ENCODE results near the gene ERC1.

Gene ERC1

DNA sequence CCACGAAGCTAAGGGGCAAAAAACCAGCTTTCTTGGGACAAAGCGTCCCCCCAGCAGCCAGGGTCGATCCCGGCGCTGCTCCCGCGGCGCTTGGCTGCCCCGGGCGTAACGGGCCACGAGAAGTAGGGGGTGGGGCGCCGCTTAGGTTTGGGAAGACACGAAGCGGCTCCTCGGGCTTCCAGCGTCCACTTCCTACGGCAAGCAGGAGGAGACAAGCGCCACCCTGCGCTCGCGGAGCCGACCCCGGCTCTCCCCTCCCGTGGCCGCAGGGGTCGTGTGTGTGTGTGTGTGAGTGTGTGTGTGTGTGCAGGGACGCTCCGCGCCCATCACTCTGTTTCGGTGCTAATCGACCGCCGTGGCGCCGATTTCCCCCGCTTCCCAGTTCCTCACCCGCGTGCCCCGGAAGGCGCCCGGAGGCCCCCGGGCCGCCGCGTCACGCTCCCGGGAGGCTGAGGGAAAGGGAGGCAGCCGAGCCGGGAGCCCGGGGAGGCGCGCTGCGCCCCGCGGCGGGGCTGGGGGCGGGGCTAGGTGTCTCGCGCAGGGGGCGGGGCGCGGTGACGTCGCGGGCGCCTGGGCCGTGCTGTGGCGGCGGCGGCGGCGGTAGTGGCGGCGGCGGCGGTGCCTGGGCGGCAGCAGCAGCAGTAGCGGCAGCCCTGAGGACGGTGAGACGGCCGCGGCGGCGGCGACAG lies at the start of gene ERC1:
ERC1 (plus strand) TSS at position 563 of the 689 bp plus-strand sequence. CDS start 36,681 bp downstream, outside the sequence.
- peak; percentile 82 for DNase-seq

GRCh38 chr12:943051-943450 lies 48.0 kb upstream of the ERC1 start:
- DNase-seq: no peak

DNA sequence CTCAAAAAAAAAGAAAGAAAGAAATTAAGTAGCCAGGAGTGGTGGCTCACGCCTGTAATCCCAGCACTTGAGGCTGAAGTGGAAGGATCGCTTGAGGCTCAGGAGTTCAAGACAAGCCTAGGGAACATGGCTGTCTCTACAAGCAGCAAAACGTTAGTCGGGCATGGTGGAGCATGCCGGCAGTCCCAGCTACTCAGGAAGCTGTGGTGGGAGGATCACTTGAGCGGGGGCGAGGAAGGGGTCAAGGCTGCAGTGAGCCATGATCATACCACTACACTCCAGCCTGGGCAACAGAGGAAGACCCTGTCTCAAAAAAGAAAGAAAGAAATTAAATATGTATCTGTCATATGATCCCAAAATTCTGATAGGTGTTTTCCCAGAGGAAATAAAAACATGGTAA lies 46.8 kb upstream of the ERC1 start:
- no peak for DNase-seq

- DNase-seq: no peak
Measured at GRCh38 chr12:946212-946611, 44.8 kb upstream of the ERC1 start.

GRCh38 chr12:946631-947030 lies 44.4 kb upstream of the ERC1 start:
- DNase-seq: no peak

DNA sequence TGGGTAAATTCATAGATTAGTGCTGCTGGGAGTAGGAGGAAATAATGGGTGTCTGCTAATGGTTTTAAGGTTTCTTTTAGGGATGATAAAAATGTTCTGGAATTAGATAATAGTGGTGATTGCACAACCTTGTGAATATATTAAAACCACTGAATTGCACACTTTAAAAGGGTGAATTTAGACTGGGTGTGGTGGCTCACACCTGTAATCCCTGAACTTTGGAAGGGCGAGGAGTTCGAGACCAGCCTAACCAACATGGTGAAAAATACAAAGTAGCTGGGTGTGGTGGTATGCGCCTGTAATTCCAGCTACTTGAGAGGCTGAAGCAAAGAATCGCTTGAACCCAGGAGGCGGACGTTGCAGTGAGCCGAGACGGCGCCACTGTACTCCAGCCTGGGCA lies 42.8 kb upstream of the ERC1 start:
- DNase-seq: no peak

DNA sequence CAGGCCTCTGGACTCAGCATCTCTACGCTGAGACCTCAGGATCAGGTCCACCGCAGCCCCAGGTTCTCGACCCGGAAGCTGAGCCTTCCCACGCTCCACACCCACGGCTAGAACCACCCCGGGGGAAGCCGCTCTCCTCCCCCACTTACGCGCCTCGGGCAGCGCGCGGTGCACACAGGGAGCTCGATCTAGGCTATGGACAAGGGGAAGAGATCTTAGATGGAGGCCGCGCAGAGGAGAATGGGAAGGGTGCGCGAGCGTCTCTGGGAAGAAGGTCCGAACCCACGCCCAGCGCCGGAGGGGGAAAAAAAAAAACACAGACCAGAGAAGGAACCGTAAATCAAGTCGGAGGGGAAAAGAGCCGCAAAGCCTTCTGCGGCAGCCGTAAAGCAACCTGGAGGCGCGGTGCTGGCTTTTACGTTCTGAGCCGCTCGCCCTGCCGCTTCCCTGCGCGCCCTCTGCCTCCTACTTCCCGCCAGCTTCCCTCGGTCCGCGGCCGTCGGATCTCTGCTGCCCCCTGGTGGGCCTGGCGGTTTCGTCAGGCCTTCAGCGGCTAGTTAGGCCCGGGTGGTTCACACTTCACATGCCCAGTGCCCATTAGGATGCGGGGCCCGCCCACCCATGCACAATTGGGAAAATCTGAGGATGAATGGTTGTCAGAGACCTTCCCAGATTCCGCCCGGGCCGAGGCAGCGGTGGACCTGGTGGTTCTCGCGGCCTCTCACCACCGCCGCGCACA lies 41.4 kb upstream of the ERC1 start, which contains the start of gene RAD52:
RAD52 (minus strand) TSS at position 242 of the 739 bp plus-strand sequence. CDS start 16,636 bp downstream, outside the sequence.
- peak; percentile 96 for DNase-seq

DNA sequence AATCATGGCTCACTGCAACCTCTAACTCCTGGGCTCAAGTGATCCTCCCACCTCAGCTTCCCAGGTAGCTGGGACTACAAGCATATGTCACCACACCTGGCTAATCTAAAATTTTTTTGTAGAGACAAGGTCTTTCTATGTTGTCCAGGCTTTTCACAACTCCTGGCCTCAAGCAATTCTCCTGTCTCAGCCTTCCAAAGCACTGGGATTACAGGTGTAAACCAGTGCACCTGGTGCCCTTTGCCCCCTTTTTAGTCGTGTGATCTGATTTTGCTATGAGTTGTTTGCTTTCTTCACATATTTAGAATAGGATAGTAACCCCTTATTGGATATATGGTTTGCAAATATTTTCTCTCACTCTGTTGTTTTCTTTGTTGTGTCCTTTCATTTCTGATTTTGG lies 39.8 kb upstream of the ERC1 start:
- no peak for DNase-seq

DNA sequence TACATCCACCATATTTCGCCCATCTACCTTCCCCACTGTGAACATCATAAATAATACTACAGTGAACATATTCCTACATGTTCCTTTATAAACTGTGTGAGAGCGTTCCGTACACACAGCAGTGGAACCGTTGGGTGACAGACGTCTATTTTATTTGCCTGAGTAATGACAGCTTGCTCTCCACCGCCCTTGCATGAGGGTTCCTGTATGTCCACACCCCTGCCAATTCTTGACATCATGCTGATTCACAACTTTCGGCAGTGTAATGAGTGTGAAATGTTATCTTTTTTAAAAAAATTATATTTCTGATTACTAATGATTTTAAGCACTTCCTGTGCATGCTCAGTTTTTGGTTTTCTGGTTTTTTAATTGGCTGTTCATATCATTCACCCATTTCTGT lies 37.2 kb upstream of the ERC1 start:
- no peak for DNase-seq

DNA sequence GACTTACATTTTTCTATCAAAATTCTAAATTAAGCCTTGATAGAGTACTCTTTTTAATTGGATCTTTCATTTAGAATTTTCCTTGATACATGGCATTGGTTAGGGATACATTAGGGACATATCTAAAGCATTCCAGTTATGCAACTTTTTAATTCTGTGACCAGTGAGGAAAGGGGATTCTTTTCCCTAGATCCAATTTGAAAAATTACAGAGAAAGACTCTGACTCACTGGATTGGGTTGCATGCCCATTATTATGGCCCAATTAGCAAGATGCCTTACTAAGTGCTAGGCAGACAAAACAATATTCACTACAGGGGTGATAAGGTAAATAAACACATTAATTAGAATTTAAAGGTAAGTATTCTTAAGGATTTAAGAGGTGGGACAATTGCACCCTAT lies 36.3 kb upstream of the ERC1 start:
- no peak for DNase-seq

DNA sequence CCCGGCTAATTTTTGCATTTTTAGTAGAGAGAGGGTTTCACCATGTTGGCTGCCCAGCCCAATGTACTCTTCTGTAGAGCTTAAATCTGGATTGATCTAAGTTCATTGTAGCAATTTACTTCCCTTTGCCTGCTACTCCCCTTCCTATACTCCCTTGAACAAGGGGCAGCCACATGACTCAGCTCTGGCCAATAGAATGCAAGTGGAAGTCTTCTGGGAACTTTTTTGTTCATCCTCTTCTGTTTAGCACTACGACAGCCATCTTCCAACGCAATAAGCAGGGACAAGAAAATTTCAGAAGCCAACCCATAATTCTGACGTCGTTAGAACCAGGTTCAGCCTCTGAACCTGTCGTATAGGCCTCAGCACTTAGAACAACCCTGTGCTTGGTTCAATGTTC lies 35.1 kb upstream of the ERC1 start:
- no peak for DNase-seq

DNA sequence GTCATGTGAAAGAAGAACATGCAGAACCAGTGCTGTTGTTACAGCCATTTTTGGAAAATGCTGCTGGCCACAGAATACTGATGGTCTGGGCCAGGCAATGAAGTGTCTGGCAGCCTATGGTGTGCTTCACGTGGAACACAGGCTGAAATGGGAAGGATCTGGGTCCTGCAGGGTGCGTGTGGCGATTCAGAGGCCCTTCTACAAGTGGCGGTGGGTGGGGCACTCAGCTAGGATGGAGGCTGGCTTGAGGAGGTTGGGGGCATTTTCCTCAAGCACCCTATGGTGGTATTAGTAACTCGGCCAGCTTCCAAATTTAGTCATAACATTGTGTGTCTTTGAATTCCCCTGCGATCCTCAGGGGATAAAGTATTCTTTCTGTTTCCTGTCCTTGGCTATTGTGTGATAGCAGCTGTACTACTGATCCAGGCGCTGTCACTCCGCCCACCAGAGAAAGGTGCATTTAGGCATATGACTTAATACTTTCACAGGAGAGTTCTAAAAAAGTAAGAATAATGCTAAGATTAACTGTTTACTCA lies 32.4 kb upstream of the ERC1 start:
- DNase-seq: no peak

DNA sequence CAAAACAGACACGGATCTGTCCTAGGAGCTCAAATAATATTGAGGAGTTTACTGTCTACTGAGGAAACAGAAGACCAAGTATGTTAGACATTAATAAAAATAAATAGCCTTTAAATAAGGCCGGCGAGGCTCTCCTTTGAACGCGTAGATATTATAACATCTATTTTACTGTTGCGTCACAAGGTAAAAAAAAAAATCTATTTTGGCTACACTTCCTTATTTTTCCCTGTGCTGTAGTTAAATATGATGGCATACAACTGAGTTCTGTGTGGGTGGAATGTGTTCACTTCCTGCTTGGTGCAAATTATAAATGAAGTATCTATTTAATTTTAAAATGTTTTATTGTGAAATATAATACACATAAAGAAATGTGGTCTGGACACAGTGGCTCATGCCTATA lies 24.3 kb upstream of the ERC1 start:
- DNase-seq: no peak

DNA sequence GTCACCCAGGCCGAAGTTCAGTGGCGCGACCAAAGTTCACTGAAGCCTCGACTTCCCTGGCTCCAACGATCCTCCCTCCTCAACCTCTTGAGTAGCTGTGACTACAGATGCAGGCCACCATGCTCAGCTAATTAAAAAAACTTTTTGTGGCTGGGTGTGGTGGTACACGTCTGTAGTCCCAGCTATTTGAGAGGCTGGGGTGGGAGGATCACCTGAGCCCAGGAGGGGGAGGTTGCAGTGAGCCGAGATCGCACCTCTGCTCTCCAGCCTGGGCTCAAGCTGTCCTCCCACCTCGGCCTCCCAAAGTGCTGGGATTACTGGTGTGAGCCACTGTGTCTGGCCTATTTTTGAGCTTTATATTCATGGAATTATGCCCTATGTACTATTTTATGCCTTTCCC lies 23.4 kb upstream of the ERC1 start:
- no peak for DNase-seq

DNA sequence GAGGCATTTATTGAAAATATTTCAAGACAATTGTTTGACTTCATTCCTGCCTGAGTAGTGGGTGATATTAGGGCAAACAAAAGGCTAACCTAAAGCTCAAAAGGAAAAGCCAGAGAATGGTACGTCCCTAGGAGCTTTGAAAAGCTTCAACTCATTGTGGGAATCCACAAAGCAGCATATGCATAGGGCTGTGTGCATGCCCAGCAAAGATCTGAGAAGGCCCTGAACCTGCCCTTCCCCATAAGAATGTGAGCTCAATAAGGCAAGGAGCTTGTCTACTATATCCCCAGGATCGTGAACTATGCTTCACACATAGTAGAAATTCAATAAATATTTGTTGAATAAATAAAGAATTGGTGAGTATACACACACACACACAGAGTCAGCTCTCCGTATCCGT lies 22.5 kb upstream of the ERC1 start:
- DNase-seq: no peak

- DNase-seq: no peak
Measured at GRCh38 chr12:969821-970220, 21.2 kb upstream of the ERC1 start.

DNA sequence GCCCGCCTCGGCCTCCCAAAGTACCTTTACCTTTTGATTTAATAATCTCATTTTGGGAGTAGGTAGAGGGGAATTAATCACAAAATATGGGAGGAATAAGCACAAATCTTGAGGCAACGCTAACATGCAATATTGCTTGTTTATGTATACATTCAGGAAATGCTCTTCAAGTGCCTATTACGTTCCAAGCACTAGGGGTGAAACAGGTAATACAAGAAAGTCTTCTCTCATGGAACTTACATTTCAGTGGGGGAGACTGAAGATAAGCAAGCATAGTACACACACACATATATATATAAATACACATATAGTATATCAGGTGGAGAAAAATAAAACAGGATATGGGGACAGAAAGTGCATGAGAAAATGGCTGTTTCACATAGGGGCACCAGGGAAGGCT lies 19.0 kb upstream of the ERC1 start:
- no peak for DNase-seq

DNA sequence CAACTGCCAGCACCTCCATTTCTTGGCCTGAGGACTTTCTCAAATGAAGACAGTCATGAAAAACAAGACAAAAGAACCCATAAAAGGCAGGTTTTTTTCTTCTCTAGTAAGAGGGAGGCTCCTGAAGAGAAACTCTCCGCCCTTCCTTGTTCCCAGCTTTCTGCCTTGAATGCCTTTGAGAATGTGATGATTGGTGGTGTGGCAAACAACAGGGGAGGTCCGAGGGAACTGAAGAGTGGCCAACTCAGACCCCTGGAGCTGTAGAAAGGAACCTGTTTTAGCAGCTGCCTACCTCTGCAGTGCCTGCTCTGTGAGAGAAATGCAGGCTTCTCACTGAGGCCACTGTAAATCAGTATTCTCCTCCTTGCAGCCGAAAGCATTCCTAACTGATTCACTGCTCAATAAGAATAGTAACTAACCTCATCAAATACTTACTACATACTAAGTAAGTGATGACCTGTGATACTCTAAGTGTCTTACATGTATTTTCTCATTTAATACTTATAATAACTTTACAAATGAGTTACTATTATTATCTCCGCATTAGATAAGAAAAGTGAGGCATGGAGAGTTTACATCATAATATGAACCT lies 16.7 kb upstream of the ERC1 start:
- DNase-seq: no peak

GRCh38 chr12:976644-977043 lies 14.4 kb upstream of the ERC1 start:
- DNase-seq: no peak

GRCh38 chr12:977156-977555 lies 13.9 kb upstream of the ERC1 start:
- DNase-seq: no peak

GRCh38 chr12:979349-979748 lies 11.7 kb upstream of the ERC1 start:
- DNase-seq: no peak

DNA sequence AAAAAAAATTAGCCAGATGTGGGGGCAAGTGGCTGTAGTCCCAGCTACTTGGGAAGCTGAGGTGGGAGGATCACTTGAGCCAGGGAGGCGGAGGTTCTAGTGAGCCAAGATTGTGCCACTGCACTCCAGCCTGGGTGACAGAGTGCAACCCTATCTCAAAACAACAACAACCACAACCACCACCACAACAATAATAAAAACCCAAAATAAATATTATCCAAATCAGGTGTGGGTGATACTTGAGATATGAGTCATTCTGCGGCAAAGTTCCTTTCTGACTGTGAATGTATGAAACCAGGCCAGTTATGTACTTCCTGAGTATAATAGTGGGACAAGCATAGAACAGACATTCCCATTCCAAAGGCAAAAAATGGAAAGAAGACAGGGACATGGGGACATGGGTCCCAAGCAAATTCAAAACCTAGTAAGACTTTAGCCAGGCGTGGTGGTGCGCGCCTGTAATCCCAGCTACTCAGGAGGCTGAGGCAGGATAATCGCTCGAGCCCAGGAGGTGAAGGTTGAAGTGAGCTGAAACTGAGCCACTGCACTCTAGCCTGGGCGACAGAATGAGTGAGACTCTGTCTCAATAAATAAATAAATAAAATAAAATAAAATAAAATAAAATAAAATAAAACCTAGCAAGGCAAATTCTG lies 9.7 kb upstream of the ERC1 start:
- DNase-seq: no peak

- no peak for DNase-seq
Measured at GRCh38 chr12:981961-982360, 9.1 kb upstream of the ERC1 start.

Data from T1000 (cell line).